Measurements from ENCODE around the gene BEND5. TPM values are rescaled to one million over a fixed set of nuclear protein-coding genes. Genes with fewer than 3 reads are reported as not detected.

Gene BEND5
- total and polyA plus RNA-seq, 7 donors = 0.84 to 3.7 (median 1.6) TPM

GRCh38 chr1:48683839-48684238, 92.9 kb downstream of the BEND5 start:
- Histone ChIP-seq H3K27ac (no peak overlapping the region), H3K36me3 (ENCODE audit: insufficient read depth in 1 of 2, low read depth in 1 of 2) (no peaks in the 10 kb centered on the region), H3K27me3 (ENCODE audit: insufficient read depth in 3 of 3, low read length in 2 of 3) (no peaks in the 10 kb centered on the region), H3K4me3 (no peak overlapping the region), H3K9me3 (no peaks in the 10 kb centered on the region), H3K4me1 (no peaks in the 10 kb centered on the region)
- 60 to 74% (median 72%) methylated on average over 3 of the region's 3 CpGs for WGBS, 3 donors
- DNase-seq (no peak), ATAC-seq (no peak)
- intact Hi-C loops (cut with DNase I) = no loop called here
- no peak for TF ChIP-seq CTCF (IDR thresholded peaks at IDR 0.05)

- Histone ChIP-seq H3K36me3 (ENCODE audit: insufficient read depth in 1 of 2, low read depth in 1 of 2) (no peaks in the 10 kb centered on the region), H3K27ac (no peak overlapping the region), H3K27me3 (ENCODE audit: insufficient read depth in 3 of 3, low read length in 2 of 3) (no peaks in the 10 kb centered on the region), H3K4me3 (no peak overlapping the region), H3K4me1 (no peaks in the 10 kb centered on the region), H3K9me3 (no peaks in the 10 kb centered on the region)
- no peak for TF ChIP-seq CTCF (IDR thresholded peaks at IDR 0.05)
- WGBS, 3 donors = 46 to 56% (median 51%) methylated on average over 4 of the region's 4 CpGs
- no peak for ATAC-seq
- no peak for DNase-seq
- intact Hi-C loops (cut with DNase I) = no loop called here
These were observed 95.0 kb downstream of the BEND5 start for GRCh38 chr1:48681476-48682305.

- no peak for ATAC-seq
- Histone ChIP-seq H3K36me3 (ENCODE audit: insufficient read depth in 1 of 2, low read depth in 1 of 2) (no peaks in the 10 kb centered on the region), H3K4me1 (no peaks in the 10 kb centered on the region), H3K4me3 (no peak overlapping the region), H3K27me3 (ENCODE audit: insufficient read depth in 3 of 3, low read length in 2 of 3) (no peaks in the 10 kb centered on the region), H3K9me3 (no peaks in the 10 kb centered on the region), H3K27ac (no peak overlapping the region)
- TF ChIP-seq CTCF (IDR thresholded peaks at IDR 0.05) = no peak
- DNase-seq = no peak
- WGBS, 3 donors = 70 to 75% (median 73%) methylated on average over 10 of the region's 10 CpGs
- intact Hi-C loops (cut with DNase I) = no loop called here
These were observed 96.2 kb downstream of the BEND5 start for GRCh38 chr1:48680411-48681035.

GRCh38 chr1:48679859-48680258, 96.8 kb downstream of the BEND5 start:
- 67 to 81% (median 80%) methylated on average over 6 of the region's 6 CpGs for WGBS, 3 donors
- no peaks in the 10 kb centered on the region for H3K27me3 ChIP-seq (ENCODE audit: insufficient read depth in 3 of 3, low read length in 2 of 3)
- no peak overlapping the region for H3K4me3 ChIP-seq
- intact Hi-C loops (cut with DNase I) = loop anchor here (5.0 to 10.0 kb wide), 2 partner anchors 135 to 137 kb away; no protein-coding TSS in a partner anchor
- H3K4me1 ChIP-seq = no peaks in the 10 kb centered on the region
- ATAC-seq (no peak), DNase-seq (no peak)
- H3K27ac ChIP-seq = no peak overlapping the region
- H3K36me3 ChIP-seq (ENCODE audit: insufficient read depth in 1 of 2, low read depth in 1 of 2) = no peaks in the 10 kb centered on the region
- TF ChIP-seq CTCF (IDR thresholded peaks at IDR 0.05) = no peak
- H3K9me3 ChIP-seq = no peaks in the 10 kb centered on the region

Data from psoas muscle (tissue), 8 donors.